H1 (cell line): Measurements from ENCODE around the gene SLC26A11. TPM values are rescaled to one million over a fixed set of nuclear protein-coding genes. Genes with fewer than 3 reads are reported as not detected.

ENCODE experiments used
- CTCF ChIA-PET: fragments of 300-600 bp; sonication (Branson Sonifier 250); formaldehyde crosslinking; loops from one replicate; lab custom pipeline; 2021; ENCODE audit not compliant: partially characterized antibody; lab: Charles Lee
- POLR2A ChIA-PET: fragments of 300-600 bp; sonication (Branson Sonifier 250); formaldehyde crosslinking; loops from one replicate; lab custom pipeline; 2021; ENCODE audit warnings: inconsistent platforms; ENCODE audit not compliant: partially characterized antibody; lab: Charles Lee
- DNase-seq, 2 experiments: peaks; one replicate each; pipeline versions ENCODE4 v3.0.0 to v3.0.0-alpha.2; 2010 to 2022; ENCODE audit warnings: low spot score in 2 of 2, low read depth in 1 of 2, mixed read lengths in 1 of 2
- FAIRE-seq: peaks from 2 replicates; lab custom pipeline; 2011; peaks lifted over from hg19 to GRCh38; lab: Jason Lieb, UNC
- H2AFZ ChIP-seq: 2 replicates; pipeline ENCODE4 v1.8.1; 2012; ENCODE audit warnings: low read length, inconsistent platforms
- H2AK5ac ChIP-seq: 2 replicates; pipeline ENCODE4 v1.6.1; 2013; ENCODE audit warnings: low read depth, low read length
- H2BK120ac ChIP-seq: replicated peaks from 2 replicates; pipeline ENCODE3; 2013; ENCODE audit warnings: low read depth, low read length, inconsistent platforms
- H2BK12ac ChIP-seq: 2 replicates; pipeline ENCODE4 v1.6.1; 2013; ENCODE audit warnings: low read depth, low read length
- H2BK15ac ChIP-seq: 2 replicates; pipeline ENCODE4 v1.6.1; 2013; ENCODE audit warnings: low read length
- H2BK20ac ChIP-seq: 2 replicates; pipeline ENCODE4 v1.6.1; 2013; ENCODE audit warnings: low read length
- H2BK5ac ChIP-seq: 2 replicates; pipeline ENCODE4 v1.6.1; 2013; ENCODE audit warnings: low read depth, low read length
- H3K14ac ChIP-seq: 2 replicates; pipeline ENCODE4 v1.6.1; 2013; ENCODE audit warnings: inconsistent platforms; ENCODE audit not compliant: insufficient read length
- H3K18ac ChIP-seq: 2 replicates; pipeline ENCODE4 v1.6.1; 2013; ENCODE audit warnings: low read length; ENCODE audit errors: extremely low read depth
- H3K23ac ChIP-seq: 2 replicates; pipeline ENCODE4 v1.6.1; 2013; ENCODE audit warnings: inconsistent platforms; ENCODE audit not compliant: insufficient read length
- H3K23me2 ChIP-seq: 2 replicates; pipeline ENCODE4 v1.6.1; 2013; ENCODE audit warnings: low read depth, low read length
- H3K27ac ChIP-seq: 2 replicates; pipeline ENCODE4 v1.6.1; 2011; ENCODE audit warnings: low read depth, low read length, inconsistent platforms
- H3K27me3 ChIP-seq, 4 experiments: replicated peaks in 1 of 4; 1 replicate in 1 of 4; 2 replicates in 3 of 4; pipeline versions ENCODE4 v1.6.1 to v1.8.1; 2011 to 2013; ENCODE audit warnings: low read length in 3 of 4, mild to moderate bottlenecking in 3 of 4, inconsistent platforms in 2 of 4, mixed read lengths in 2 of 4, moderate library complexity in 1 of 4; ENCODE audit not compliant: control insufficient read depth in 3 of 4, insufficient read depth in 3 of 4; ENCODE audit errors: extremely low read depth in 1 of 4
- H3K36me3 ChIP-seq, 4 experiments: 2 replicates each; pipeline versions ENCODE4 v1.6.1 to v1.8.1; 2011 to 2013; ENCODE audit warnings: mild to moderate bottlenecking in 4 of 4, low read length in 3 of 4, moderate library complexity in 2 of 4, control low read depth in 1 of 4, inconsistent platforms in 1 of 4; ENCODE audit not compliant: insufficient read depth in 4 of 4, control insufficient read depth in 2 of 4
- H3K4ac ChIP-seq: replicated peaks from 2 replicates; pipeline ENCODE3; 2013; ENCODE audit warnings: low read length, low read depth, mixed read lengths, inconsistent platforms; ENCODE audit not compliant: insufficient read length
- H3K4me1 ChIP-seq, 4 experiments: replicated peaks in 1 of 4; 1 replicate in 1 of 4; 2 replicates in 3 of 4; pipeline versions ENCODE4 v1.6.1 to v1.8.1; 2011 to 2013; ENCODE audit warnings: low read length in 3 of 4, inconsistent platforms in 2 of 4, mixed read lengths in 1 of 4; ENCODE audit not compliant: insufficient read depth in 4 of 4, control insufficient read depth in 3 of 4
- H3K4me2 ChIP-seq, 2 experiments: 2 replicates each; pipeline versions ENCODE4 v1.6.1 to v1.8.1; 2011 to 2013; ENCODE audit warnings: low read depth in 2 of 2, low read length in 2 of 2, control low read depth in 1 of 2, inconsistent platforms in 1 of 2, mild to moderate bottlenecking in 1 of 2; ENCODE audit not compliant: insufficient read depth in 1 of 2
- H3K4me3 ChIP-seq, 4 experiments: fragments of 200-600, 300-600 bp in 1 of 4; sonication (generic), shearing (Covaris generic), sonication (Bioruptor Twin) in 1 of 4; 2 replicates each; pipeline versions ENCODE4 v1.5.1 to v1.8.1; 2011 to 2016; ENCODE audit warnings: low read length in 4 of 4, low read depth in 3 of 4, control low read depth in 2 of 4, inconsistent platforms in 2 of 4, mild to moderate bottlenecking in 2 of 4, mixed read lengths in 1 of 4, moderate library complexity in 1 of 4; ENCODE audit not compliant: insufficient read depth in 2 of 4; ENCODE audit errors: extremely low read depth in 1 of 4
- H3K56ac ChIP-seq: replicated peaks from 2 replicates; pipeline ENCODE3; 2013; ENCODE audit warnings: low read depth, mild to moderate bottlenecking, mixed read lengths, low read length, inconsistent platforms; ENCODE audit not compliant: insufficient read length
- H3K79me1 ChIP-seq: 2 replicates; pipeline ENCODE4 v1.6.1; 2013; ENCODE audit warnings: low read depth, low read length, control low read depth
- H3K79me2 ChIP-seq, 2 experiments: 2 replicates each; pipeline versions ENCODE4 v1.6.1 to v1.8.1; 2012 to 2013; ENCODE audit warnings: low read length in 2 of 2, mild to moderate bottlenecking in 2 of 2, inconsistent platforms in 1 of 2; ENCODE audit not compliant: insufficient read depth in 2 of 2, control insufficient read depth in 1 of 2
- H3K9ac ChIP-seq, 4 experiments: replicated peaks in 1 of 4; 1 replicate in 1 of 4; 2 replicates in 3 of 4; pipeline versions ENCODE4 v1.6.1 to v1.8.1; 2011 to 2013; ENCODE audit warnings: low read depth in 3 of 4, low read length in 3 of 4, control low read depth in 2 of 4, mild to moderate bottlenecking in 2 of 4, moderate library complexity in 2 of 4, inconsistent platforms in 1 of 4; ENCODE audit errors: extremely low read depth in 1 of 4
- H3K9me3 ChIP-seq, 2 experiments: 2 replicates each; pipeline versions ENCODE4 v1.6.1 to v1.8.1; 2012 to 2013; ENCODE audit warnings: mild to moderate bottlenecking in 2 of 2, moderate library complexity in 2 of 2, control low read depth in 1 of 2, inconsistent platforms in 1 of 2, low read depth in 1 of 2, low read length in 1 of 2, mixed read lengths in 1 of 2; ENCODE audit not compliant: insufficient read depth in 2 of 2
- H4K20me1 ChIP-seq, 2 experiments: replicated peaks in 1 of 2; 2 replicates each; pipeline versions ENCODE3 to v1.8.1; 2011 to 2013; ENCODE audit warnings: inconsistent platforms in 2 of 2, low read length in 2 of 2, mild to moderate bottlenecking in 1 of 2; ENCODE audit not compliant: insufficient read depth in 2 of 2, control insufficient read depth in 1 of 2
- H4K5ac ChIP-seq: 2 replicates; pipeline ENCODE4 v1.6.1; 2013; ENCODE audit warnings: low read length, low read depth, mixed read lengths, inconsistent platforms; ENCODE audit not compliant: insufficient read length
- H4K8ac ChIP-seq: 2 replicates; pipeline ENCODE4 v1.8.0; 2013; ENCODE audit warnings: mild to moderate bottlenecking, moderate library complexity, low read length, inconsistent platforms; ENCODE audit not compliant: insufficient read depth; ENCODE audit errors: extremely low read depth
- H4K91ac ChIP-seq: replicated peaks from 2 replicates; pipeline ENCODE3; 2013; ENCODE audit warnings: low read length, mixed read lengths, inconsistent platforms; ENCODE audit not compliant: insufficient read length
- FOSL1 ChIP-seq: IDR thresholded peaks from 2 replicates; pipeline ENCODE4 v1.6.1; 2011; ENCODE audit warnings: mild to moderate bottlenecking, low read depth, low read length, moderate library complexity; ENCODE audit not compliant: insufficient read depth
- POU5F1 ChIP-seq: IDR thresholded peaks from 2 replicates; pipeline ENCODE4 v1.6.1; 2011; ENCODE audit warnings: low read depth, mild to moderate bottlenecking, low read length, moderate library complexity
- SP2 ChIP-seq: IDR thresholded peaks from 2 replicates; pipeline ENCODE4 v1.6.1; 2012; ENCODE audit warnings: mild to moderate bottlenecking, low read length, inconsistent platforms
- WGBS, 2 experiments: shearing (Covaris generic) in 1 of 2; methylation state at CpG; one replicate each; pipeline versions ENCODE4 v1.1.6 to v1.1.7; 2013 to 2015; ENCODE audit warnings: low lambda C conversion rate in 2 of 2, mixed read lengths in 2 of 2, inconsistent platforms in 1 of 2, low coverage in 1 of 2, missing lambda C conversion rate in 1 of 2; ENCODE audit not compliant: insufficient replicate concordance in 2 of 2, insufficient coverage in 1 of 2, insufficient read length in 1 of 2; ENCODE audit errors: extremely low coverage in 1 of 2, missing lambda C conversion rate in 1 of 2; 5-methylcytosine and 5-hydroxymethylcytosine counted together
- polyA plus RNA-seq, 7 experiments: library from polyadenylated mRNA; depleted of rRNA in 3 of 7; stranded (reverse) in 5 of 7; unstranded in 2 of 7; fragments of >200 nt in 5 of 7; fragments of 200-250 nt in 2 of 7; gene quantifications; 1 replicate in 5 of 7; 2 replicates in 1 of 7; 4 replicates in 1 of 7; pipeline versions ENCODE4 v1.2.1 to v1.2.3, GENCODE V29; 2011 to 2013; ENCODE audit warnings: missing spikeins in 2 of 7, mixed read lengths in 2 of 7
- total RNA-seq: library from RNA; stranded (reverse); fragmentation: NEBNext Ultra II Directional; extraction: Animal tissue kit (Norgen Biotek cat#: 25700); gene quantifications from 2 replicates; pipeline ENCODE4 v1.2.1, GENCODE V29; 2021
- TF ChIP-seq, protein P1 (sequence below): IDR thresholded peaks from 2 replicates; pipeline ENCODE4 v1.6.1; 2011; ENCODE audit warnings: low read depth, mild to moderate bottlenecking, low read length; ENCODE audit not compliant: insufficient read depth
- TF ChIP-seq, protein P2 (sequence below), 3 experiments: IDR thresholded peaks; 1 replicate in 2 of 3; 2 replicates in 1 of 3; pipeline versions ENCODE4 v1.5.1 to v1.6.1; 2011; ENCODE audit warnings: low read length in 3 of 3, mild to moderate bottlenecking in 3 of 3, inconsistent platforms in 2 of 3, low read depth in 1 of 3, moderate library complexity in 1 of 3; ENCODE audit not compliant: insufficient read depth in 1 of 3; ENCODE audit errors: control extremely low read depth in 1 of 3

SLC26A11 gene
- total and polyA plus RNA-seq, 2 of the 8 experiments (the other 6 are each of a cell fraction or from before 2014, with no cell fraction given) = 15.5 to 25.9 TPM

DNA sequence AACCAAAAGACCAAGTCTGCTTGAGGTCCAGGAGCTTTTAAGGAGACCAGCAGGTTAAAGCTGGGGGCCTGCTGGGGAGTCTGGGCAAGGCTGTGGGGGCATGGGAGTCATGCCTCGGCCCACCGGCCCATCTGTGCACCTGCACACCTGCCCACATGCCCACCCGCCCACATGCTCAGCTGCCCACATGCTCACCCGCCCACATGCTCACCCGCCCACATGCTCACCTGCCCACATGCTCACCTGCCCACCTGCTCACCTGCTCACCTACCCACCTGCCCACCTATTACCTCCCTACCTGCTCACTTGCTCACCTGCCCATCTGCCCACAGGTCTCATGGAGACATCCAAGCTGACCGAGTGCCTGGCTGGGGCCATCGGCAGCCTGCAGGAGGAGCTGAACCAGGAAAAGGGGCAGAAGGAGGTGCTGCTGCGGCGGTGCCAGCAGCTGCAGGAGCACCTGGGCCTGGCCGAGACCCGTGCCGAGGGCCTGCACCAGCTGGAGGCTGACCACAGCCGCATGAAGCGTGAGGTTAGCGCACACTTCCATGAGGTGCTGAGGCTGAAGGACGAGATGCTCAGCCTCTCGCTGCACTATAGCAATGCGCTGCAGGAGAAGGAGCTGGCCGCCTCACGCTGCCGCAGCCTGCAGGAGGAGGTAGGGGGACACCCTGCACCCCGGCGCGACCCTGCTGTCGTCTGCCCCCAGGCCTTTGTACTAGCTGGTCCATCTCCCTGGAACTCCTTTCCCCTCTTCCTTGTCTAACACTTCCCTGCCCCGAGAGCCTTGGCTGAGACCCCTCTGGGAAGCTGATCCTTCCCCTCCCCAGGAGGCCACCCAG lies 36.4 kb upstream of the SLC26A11 start:
- TF ChIP-seq, protein P1, sequence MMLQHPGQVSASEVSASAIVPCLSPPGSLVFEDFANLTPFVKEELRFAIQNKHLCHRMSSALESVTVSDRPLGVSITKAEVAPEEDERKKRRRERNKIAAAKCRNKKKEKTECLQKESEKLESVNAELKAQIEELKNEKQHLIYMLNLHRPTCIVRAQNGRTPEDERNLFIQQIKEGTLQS = no peak
- TF ChIP-seq SP2 (no peak), FOSL1 (no peak), POU5F1 (no peak)
- TF ChIP-seq, protein P2, sequence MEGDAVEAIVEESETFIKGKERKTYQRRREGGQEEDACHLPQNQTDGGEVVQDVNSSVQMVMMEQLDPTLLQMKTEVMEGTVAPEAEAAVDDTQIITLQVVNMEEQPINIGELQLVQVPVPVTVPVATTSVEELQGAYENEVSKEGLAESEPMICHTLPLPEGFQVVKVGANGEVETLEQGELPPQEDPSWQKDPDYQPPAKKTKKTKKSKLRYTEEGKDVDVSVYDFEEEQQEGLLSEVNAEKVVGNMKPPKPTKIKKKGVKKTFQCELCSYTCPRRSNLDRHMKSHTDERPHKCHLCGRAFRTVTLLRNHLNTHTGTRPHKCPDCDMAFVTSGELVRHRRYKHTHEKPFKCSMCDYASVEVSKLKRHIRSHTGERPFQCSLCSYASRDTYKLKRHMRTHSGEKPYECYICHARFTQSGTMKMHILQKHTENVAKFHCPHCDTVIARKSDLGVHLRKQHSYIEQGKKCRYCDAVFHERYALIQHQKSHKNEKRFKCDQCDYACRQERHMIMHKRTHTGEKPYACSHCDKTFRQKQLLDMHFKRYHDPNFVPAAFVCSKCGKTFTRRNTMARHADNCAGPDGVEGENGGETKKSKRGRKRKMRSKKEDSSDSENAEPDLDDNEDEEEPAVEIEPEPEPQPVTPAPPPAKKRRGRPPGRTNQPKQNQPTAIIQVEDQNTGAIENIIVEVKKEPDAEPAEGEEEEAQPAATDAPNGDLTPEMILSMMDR (IDR thresholded peaks at IDR 0.05; ENCODE audit: control extremely low read depth in 1 of 3, insufficient read depth in 1 of 3, low read depth in 1 of 3, low read length in 3 of 3) = peak in 1 of 3 experiments; percentile 1; a peak in 1 of 4 replicates
- TF ChIP-seq, all 59 proteins: peak for 1
- ChIA-PET CTCF (interaction anchor here (0.6 to 8.9 kb wide), 17 partner anchors 9 to 183 kb away, joined by 3 to 73 read pairs (median 4); no protein-coding TSS in a partner anchor), POLR2A (interaction anchor here (0.6 kb wide), 1 partner anchor 161 kb away, joined by 3 read pairs; no protein-coding TSS in a partner anchor)
- Histone ChIP-seq H4K20me1 (no peaks in the 10 kb centered on the region), H3K4ac (no peak overlapping the region), H3K56ac (no peak overlapping the region), H3K23me2 (no peaks in the 10 kb centered on the region), H3K36me3 (no peaks in the 10 kb centered on the region), H2BK20ac (no peak overlapping the region), H2BK5ac (no peak overlapping the region), H2AK5ac (no peak overlapping the region), H3K79me1 (no peaks in the 10 kb centered on the region; the same call in 1 of the 2 replicates), H3K18ac (no peak overlapping the region), H3K14ac (no peak overlapping the region), H3K27me3 (no peaks in the 10 kb centered on the region), H2BK12ac (no peak overlapping the region; the same call in 1 of the 2 replicates), H3K27ac (no peak overlapping the region), H4K91ac (no peak overlapping the region), H3K23ac (no peak overlapping the region), H2AFZ (peak overlapping the region; percentile 31; the same call in 1 of the 2 replicates), H3K9ac (no peak overlapping the region; a peak in 1 of 7 replicates), H4K8ac (no peak overlapping the region; the same call in 1 of the 2 replicates), H3K4me3 (no peak overlapping the region), H3K79me2 (no peaks in the 10 kb centered on the region), H2BK15ac (0 out of 2 replicates have a peak overlapping the region, but pooled peaks have one; percentile 46), H2BK120ac (no peak overlapping the region), H4K5ac (no peak overlapping the region), H3K4me2 (no peak overlapping the region), H3K4me1 (no peaks in the 10 kb centered on the region), H3K9me3 (no peaks in the 10 kb centered on the region)
- no peak for DNase-seq
- WGBS, 2 experiments = 87% methylated on average over 25 of the region's 26 CpGs; no CpG with 5 or more reads in 1 of the 2 experiments
- FAIRE-seq = no peak
